Measurements from ENCODE around the gene WSCD2.

DNA sequence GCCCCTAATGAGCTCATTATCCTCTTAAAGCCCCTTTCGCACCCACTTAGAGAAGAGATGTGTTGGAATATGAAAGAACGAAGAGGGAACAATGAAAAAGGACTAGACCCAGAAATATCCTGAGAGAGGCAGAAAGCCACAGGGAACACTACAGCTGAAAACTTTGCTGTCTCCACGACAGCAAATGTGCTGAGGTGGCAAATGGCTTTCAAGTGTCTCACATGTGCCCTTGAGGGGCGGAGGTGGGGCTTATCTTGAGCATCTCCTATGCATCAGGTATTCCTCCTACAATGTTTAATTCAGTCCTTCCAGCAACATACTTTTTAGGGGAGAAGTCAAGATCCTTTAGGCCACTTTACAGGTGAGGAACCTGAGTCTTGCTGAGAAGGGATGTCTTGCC lies 62.9 kb downstream of the WSCD2 start:
- TF ChIP-seq, protein P1, sequence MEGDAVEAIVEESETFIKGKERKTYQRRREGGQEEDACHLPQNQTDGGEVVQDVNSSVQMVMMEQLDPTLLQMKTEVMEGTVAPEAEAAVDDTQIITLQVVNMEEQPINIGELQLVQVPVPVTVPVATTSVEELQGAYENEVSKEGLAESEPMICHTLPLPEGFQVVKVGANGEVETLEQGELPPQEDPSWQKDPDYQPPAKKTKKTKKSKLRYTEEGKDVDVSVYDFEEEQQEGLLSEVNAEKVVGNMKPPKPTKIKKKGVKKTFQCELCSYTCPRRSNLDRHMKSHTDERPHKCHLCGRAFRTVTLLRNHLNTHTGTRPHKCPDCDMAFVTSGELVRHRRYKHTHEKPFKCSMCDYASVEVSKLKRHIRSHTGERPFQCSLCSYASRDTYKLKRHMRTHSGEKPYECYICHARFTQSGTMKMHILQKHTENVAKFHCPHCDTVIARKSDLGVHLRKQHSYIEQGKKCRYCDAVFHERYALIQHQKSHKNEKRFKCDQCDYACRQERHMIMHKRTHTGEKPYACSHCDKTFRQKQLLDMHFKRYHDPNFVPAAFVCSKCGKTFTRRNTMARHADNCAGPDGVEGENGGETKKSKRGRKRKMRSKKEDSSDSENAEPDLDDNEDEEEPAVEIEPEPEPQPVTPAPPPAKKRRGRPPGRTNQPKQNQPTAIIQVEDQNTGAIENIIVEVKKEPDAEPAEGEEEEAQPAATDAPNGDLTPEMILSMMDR (conservative IDR thresholded peaks at IDR 0.05; ENCODE audit: low read length): no peak
- no peak for TF ChIP-seq EZH2phosphoT487 (IDR thresholded peaks at IDR 0.05; ENCODE audit: borderline replicate concordance, low read depth, low read length)
